Stimulated activated naive CD4-positive, alpha-beta T cell (primary cell): ENCODE results near the gene ZEB2.

Experiments
- DNase-seq, 6 experiments: peaks; one replicate each; lab custom pipeline; 2025; lab: John Stamatoyannopoulos, UW

The ZEB2 gene

DNA sequence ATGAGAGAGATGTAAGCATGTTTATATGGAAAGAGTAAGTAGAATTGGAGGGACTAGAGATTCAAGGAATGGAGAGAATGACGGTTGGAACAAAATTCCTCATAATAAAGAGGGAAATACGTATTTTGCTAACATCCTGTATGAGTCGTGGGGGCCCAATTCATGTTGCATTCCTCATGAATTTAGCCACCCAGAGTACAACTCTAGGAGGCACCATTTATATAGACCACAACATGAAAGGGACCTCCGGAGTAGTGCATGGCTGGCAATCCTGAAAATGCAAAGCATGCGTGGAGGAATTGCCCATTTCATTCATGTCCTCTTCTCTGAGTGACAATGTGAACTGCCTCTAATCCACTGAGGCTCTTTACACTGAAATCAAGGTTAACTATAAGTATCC, 168.2 kb downstream of the ZEB2 start:
- DNase-seq = no peak

DNA sequence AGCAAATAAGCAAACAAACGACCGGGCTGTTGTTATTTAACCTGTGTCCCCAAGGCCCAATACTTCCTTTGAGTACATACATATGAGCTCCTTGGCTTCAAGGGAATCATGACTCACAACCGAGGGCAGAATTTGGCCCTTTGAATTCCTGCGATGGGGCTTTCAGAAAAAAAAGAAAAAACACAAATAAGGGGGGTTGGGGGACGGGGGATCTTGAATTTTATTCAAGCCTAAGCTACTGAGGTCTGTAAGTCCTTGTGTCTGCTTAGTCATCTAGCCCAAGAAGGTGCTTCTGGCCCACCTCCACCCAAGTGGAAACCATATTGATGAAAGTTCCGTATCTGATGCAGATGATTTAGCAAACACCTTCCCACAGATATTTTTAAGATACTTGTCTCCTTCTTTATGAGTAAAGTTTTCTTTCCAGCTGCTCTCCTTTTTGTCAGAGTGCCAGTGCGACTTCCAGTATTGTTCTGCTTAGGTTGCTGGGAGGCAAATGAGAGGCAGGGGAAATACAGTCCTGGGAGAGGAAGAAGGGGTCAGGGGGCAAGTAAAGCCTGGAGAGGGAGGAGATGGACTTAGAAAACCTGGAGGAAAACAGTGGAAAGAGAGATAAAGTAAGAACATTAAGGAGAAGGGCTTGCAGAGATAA, 169.6 kb downstream of the ZEB2 start:
- DNase-seq = no peak

DNA sequence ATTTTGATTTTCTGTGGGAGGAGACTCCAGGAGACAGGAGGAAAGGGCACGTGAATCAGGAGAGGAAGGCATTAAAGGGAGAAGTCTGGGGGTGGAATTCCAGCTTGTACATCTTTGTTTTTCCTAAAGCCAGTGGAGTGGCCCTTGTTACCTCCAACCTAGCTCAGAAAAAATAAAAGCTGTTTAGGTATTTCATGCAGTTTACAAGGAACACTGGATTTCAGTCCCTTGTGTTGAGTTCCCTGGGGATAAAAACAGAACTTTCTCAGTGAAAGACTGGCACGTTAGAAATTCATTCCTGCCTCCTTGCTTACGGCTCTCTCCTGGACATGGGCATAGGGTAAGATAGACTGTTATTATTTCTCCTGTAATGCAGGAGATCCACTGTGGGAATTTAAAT, 170.2 kb downstream of the ZEB2 start:
- DNase-seq = no peak

DNA sequence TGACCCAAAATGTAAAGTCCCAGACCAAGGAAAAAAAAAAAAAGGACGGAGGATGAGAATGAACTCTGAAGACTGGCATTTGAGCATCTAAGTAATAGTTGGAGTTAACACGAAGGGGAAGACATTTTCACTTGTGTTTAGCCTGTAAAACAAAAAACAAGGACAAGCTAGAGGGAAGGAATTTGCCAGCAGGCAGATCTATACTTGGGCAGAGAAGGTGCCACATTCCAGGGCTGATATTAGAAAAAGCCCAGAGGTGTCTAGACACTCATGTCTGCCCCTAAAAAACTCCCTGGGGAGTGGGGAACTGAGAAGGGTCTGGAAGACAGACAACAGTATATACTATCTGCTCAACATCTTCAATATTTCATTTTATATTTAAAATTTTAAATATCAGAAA, 171.1 kb downstream of the ZEB2 start:
- no peak for DNase-seq

DNA sequence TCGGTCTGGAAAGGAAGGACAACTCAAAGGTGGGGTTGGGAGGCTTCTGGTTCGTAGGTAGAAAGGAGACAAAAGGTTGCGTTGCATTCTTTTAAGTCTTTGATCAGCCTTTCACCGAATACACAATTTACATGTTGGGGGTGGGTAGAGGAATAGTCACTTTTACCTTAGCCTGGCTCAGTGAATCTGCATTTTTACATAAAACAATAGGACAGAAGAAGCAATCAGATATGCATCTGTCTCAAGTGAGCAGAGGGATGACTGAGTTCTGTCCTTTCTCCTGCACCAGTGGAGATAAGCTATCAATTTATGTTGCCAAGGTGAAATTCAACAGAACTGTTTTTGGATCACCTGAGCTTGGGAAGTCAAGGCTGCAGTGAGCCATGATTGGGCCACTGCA, 173.7 kb downstream of the ZEB2 start:
- no peak for DNase-seq

DNA sequence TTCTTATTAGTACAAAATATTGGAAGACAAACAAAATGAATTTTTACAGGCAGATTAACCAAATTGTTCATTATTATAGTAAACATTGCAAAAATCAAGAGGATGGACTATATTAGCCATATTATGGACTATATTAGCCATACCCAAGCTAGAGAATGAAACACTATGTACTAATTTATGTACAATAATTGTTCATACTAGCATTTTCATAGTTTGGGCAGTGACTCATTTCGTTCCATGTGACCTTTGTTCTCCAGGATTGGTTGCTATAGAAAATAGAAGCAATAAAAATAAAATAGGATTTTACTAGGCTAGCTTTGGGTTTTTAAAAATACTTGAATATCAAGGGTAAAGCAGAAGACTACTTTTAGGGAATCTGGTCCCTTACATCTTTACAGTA, 176.8 kb downstream of the ZEB2 start:
- no peak for DNase-seq

DNA sequence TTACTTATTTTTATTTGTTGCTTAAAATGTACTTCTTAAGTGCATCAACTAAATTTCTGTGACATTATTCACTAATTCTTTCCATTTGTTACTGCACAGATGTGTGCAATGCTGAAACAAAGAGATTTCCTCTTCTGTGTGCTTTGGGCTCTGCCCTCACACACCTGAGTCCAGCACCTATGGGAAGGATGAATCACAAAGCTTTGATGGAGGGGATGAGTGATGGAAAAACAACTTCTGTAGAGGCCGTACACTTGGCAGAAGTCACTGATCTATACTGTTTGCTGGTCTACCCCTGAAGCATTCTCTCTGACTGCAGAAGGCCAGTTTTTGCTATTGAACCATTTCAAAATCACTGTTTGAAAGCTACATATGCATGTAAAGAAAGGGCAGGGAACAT, 178.4 kb downstream of the ZEB2 start:
- DNase-seq = no peak

DNA sequence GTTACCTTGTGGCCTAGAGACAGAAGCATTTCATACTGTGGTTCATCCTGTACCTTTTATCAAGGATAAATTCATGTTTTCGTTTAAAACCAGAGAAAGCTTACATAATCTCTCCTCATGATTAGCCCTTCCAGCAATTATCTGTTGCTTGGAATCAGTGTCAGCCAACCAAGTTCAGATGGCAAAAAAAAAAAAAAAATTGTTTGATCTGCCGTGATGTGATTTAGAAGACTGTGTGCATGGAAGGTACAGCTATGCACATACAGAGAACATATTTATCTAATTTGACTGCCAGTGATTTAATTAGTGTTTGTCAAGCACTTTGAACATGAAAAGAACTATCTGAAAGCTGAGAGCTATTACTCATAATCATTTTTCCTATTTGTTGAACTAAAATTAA, 180.9 kb downstream of the ZEB2 start:
- DNase-seq = no peak

DNA sequence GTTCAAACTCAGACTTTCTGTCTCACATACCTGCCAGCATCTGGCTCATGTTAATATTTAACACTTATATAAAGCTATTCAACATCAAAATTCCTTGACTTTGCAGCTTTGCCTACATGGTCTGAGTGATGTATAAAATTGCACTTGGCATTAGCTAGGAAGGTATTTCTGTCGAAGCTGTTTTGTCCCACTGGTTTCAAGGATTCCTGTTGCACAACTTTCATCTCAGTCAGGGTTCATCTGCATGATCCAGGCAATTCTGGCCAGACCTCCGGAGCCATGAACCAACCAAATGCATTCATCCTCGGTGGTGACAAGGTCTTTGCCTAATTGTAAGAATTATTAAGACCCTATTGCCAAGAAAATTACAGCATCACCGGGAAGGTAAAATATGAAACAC, 185.4 kb downstream of the ZEB2 start:
- DNase-seq = no peak
